Measurements from ENCODE around the gene ANKRD36B. TPM values are rescaled to one million over a fixed set of nuclear protein-coding genes. Genes with fewer than 3 reads are reported as not detected.
A peak's percentile ranks its signal among the peaks of the same experiment; 100 is the strongest.
"Not testable (repeated sequence)": the region's sequence is repeated elsewhere in the genome, so short reads cannot be mapped to it uniquely, and the experiment has no call there.

ANKRD36B gene
- total and polyA plus RNA-seq, 2 donors (not counting 3 experiments of a cell fraction or from before 2014, with no cell fraction given): 9.8 to 79.8 TPM

GRCh38 chr2:97490141-97490540, 99.5 kb downstream of the ANKRD36B start:
- POLR2A ChIA-PET; intact Hi-C loops (cut with micrococcal nuclease); BruUV-seq (replicated peaks); H4K20me1 ChIP-seq (replicated peaks; ENCODE audit: control insufficient read depth, extremely low read depth, insufficient read depth, low read length); H3K9me1 ChIP-seq (replicated peaks; ENCODE audit: control insufficient read depth, extremely low read depth, insufficient read depth, low read length); H2AFZ ChIP-seq (ENCODE audit: low read depth, low read length); H3K79me2 ChIP-seq (ENCODE audit: control insufficient read depth, insufficient read depth, low read length); dilution Hi-C loops (cut with MboI; ENCODE audit: extremely low pct_ligation_motif_present, low sequenced_read_pairs); FAIRE-seq; H3K36me3 ChIP-seq (ENCODE audit: control insufficient read depth in 2 of 2, extremely low read depth in 1 of 2, insufficient read depth in 2 of 2, low read length in 2 of 2); H3K27me3 ChIP-seq (ENCODE audit: control insufficient read depth in 2 of 2, insufficient read depth in 2 of 2, low read length in 2 of 2); H3K4me3 ChIP-seq (replicated peaks in 1 of 3; ENCODE audit: insufficient read depth in 1 of 3, low read depth in 1 of 3, low read length in 3 of 3); H3K9ac ChIP-seq (replicated peaks; ENCODE audit: extremely low read depth, insufficient read depth, low read length); CTCF ChIA-PET; H3K27ac ChIP-seq (ENCODE audit: insufficient read depth, low read depth, low read length); H3K4me2 ChIP-seq (ENCODE audit: insufficient read depth, low read length); H3K4me1 ChIP-seq (ENCODE audit: control insufficient read depth, extremely low read depth, insufficient read depth, low read length); H3K9me3 ChIP-seq (replicated peaks; ENCODE audit: control insufficient read depth, insufficient read depth, low read length): not testable (repeated sequence)
- DNase-seq (ENCODE audit: low read depth, low spot score): peak; percentile 0

Other genes starting within 250 kb of the ANKRD36B start
- gene COX5B, start 56.2 kb upstream of the ANKRD36B start, total RNA-seq: 159 and 167 TPM in 2 replicates
- 292 and 329 TPM in 2 replicates for gene COX5B, start 56.2 kb upstream of the ANKRD36B start, polyA plus RNA-seq
- 49.8 and 50.2 TPM in 2 replicates for gene ACTR1B, start 74.2 kb upstream of the ANKRD36B start, total RNA-seq
- gene ACTR1B, start 74.2 kb upstream of the ANKRD36B start, polyA plus RNA-seq: 60.9 and 68.4 TPM in 2 replicates
- 4.2 and 7.9 TPM in 2 replicates for gene C2orf92, start 79.8 kb upstream of the ANKRD36B start, total RNA-seq
- 1.8 and 2.7 TPM in 2 replicates for gene C2orf92, start 79.8 kb upstream of the ANKRD36B start, polyA plus RNA-seq
- gene ZAP70, start 123.7 kb upstream of the ANKRD36B start, total RNA-seq: not detected in 2 replicates
- gene ZAP70, start 123.7 kb upstream of the ANKRD36B start, polyA plus RNA-seq: 0.10 and 0.14 TPM in 2 replicates